Measurements from ENCODE around the gene MAS1.
"Not testable (repeated sequence)": the region's sequence is repeated elsewhere in the genome, so short reads cannot be mapped to it uniquely, and the experiment has no call there.

The MAS1 gene

DNA sequence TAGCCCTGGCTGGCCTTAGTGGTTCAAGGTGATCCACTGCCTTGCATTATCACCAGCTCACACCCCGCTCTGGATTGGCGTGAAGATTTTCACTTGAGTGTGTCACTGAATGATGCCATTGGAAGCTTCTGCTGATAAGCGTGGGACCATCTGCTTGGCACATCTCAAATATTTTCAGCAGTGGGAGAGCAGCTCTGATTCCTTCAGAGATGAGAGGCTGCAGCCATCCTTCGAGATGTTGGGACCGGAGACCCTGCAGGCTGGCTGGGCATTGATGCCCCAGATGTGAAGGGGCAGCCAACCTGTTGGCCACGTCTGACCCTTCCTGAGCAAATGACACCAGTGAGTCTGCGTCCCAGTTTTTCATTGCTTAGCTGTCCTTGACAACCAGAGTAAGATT is at the start of gene MAS1:
Gene MAS1 (plus strand): TSS at position 197 of the 400 bp plus-strand sequence. CDS start 15,968 bp downstream, outside the sequence.
- no peak for DNase-seq (ENCODE audit: low spot score)

DNA sequence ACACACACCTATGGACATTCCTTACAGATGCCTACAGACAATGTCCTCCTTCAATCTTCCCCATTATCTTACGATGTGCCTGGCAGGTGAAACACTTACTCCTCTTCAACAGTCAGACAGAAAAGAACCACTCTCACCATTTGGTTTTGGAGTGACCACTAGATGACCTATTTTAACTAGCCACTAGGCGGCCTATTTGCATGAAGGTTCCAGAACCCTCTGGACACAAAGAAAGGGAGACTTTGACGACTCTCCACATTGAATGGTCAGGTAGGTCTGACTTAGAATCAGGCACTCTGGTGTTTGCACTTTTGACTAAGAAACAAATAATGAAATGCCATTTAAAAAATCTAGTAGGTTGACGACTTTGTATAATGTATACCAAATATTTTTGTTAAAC is 48.8 kb upstream of the MAS1 start:
- peak; percentile 66 for DNase-seq (ENCODE audit: low spot score)

DNA sequence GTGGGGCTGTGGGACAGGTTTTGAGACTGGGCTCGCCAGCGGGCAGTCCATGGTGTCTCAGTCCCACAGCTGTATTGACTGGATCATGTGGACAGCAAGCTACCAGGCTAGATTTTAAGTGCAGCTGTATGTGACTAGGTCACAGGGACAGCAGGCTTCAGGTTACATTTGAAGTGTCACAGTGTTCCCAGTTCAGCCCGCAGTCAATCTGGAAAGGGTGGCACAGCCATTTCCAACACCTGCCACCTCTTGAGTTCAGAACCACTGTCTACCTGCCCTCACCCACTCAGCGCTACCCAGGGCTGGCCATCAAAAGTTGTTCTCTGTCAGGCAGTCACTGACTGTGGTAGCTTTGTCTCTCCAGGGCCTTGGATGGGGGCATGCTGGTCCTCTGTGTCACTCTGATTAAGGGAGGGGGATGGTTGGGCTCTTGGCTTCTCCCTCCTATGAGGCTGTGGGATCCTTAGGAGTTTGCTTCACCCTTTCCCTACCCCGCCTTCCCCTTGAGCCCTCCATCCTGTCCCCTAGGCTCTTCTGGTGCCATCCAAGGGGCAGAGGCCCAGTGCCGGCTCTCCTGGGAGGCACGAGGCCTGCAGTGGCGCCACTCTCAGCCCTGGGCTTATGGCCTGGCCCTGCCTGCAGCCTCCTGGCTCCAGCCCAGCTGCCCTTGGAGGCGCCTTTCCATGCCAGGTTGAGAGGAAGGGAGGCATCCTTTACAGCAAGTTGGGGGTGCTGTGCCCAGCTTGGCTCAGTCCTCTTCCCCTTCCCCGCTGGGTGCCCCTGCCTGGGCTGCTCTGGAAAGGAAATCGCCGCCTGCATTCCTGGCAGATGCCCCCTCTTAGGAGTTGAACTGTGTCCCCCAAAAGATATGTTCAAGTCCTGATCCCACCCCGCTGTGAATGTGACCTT is 45.8 kb upstream of the MAS1 start:
- no peak for DNase-seq (ENCODE audit: low spot score)

DNA sequence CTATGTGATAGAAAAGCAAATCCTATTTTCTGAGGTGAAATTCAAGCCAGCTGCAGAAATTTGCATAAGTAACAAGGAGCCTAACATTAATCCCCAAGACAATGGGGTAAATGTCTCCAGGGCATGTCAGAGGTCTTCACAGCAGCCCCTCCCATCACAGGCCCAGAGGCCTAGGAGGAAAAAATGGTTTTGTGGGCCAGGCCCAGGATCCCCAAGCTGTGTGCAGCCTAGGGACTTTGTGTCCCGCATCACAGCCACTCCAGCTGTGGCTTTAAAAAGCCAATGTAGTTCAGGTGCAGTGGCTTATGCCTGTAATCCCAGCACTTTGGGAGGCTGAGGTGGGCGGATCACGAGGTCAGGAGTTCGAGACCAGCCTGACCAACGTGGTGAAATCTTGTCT is 42.2 kb upstream of the MAS1 start:
- DNase-seq (ENCODE audit: low spot score), result not testable (repeated sequence)

DNA sequence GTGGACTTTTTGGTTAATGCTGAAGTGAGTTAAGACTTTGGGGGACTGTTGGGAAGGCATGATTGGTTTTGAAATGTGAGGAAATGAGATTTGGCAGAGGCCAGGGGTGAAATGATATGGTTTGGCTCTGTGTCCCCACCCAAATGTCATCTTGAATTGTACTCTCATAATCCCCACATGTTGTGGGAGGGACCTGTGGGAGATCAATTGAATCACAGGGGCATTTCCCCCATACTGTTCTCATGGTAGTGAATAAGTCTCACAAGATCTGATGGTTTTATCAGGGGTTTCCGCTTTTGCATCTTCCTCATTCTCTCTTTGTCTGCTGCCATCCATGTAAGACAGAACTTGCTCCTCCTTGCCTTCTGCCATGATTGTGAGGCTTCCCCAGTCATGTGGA is 40.9 kb upstream of the MAS1 start:
- not testable (repeated sequence) for DNase-seq (ENCODE audit: low spot score)

DNA sequence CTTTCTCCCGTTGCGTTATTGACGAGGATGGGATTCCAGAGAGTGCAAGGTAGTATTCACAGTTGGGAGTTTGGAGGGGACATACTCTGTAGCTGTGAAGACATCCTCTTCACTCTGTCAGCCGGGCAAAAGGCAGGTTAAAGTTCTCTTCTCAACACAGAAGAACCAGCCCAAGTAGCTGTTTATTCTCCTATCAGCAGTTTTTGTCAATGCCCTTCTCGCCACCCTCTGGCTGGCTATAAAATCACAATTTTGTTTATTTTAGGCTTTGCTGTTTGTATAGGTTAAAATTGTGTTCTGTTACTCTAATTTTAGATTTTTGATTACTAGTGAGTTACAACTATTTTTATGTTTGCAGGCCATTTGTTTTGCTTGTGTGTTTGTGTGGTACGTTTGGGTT is 37.9 kb upstream of the MAS1 start:
- no peak for DNase-seq (ENCODE audit: low spot score)

DNA sequence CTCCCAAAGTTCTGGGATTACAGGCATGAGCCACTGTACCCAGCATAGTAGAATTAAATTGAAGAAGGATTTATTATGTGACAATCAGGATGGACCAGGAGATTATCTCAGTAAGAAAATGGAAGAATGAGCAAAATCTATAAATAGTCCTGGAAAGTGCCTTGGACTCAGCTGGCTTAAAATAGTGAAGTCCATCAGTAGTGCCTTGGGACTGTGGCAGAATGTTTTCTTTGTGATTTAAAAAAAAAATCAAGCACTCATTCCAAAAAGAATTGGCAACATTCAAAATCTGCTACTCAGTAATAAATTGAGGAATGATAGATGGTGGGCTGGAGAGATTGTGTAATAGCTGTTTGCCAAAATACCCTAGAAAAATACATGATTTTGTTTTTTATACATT is 37.0 kb upstream of the MAS1 start:
- DNase-seq (ENCODE audit: low spot score), result no peak

DNA sequence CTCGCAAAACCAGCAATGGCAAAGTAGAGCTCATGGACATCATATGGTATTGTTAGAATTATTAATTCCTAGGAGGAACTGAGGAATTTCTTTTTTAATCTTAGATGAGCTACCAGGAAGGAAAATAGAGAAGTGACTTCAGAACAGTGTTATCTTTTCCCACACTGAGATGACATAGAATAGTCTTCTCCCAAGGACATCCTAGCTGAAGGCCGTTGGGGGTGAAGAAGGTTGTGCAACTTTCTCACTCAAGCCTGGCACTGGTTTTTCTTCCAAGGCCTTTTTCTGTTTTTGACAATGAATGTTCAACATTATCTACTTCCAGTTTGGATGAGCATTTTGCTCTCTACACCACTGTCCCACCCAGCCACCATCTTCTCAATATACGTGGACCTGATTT is 35.8 kb upstream of the MAS1 start:
- no peak for DNase-seq (ENCODE audit: low spot score)

DNA sequence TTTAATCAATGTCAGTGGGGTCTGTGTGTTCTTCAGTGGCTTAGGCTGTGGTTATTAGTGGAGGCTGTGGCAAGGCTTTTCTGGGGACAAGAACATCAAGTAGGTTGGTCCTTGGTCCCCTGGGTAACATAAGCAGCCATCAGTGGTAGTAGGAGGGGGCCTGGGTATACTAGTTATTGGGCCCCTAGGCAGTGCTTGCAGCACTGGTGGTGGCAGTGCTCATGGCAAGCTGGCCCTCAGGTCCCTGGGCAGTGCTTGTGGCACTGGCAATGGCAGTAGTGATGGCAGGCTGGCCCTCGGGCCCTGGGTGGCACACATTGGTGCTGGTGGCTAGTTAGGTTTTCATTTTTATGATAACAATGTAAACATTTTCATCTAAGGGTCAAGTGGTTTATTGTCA is 32.5 kb upstream of the MAS1 start:
- no peak for DNase-seq (ENCODE audit: low spot score)

DNA sequence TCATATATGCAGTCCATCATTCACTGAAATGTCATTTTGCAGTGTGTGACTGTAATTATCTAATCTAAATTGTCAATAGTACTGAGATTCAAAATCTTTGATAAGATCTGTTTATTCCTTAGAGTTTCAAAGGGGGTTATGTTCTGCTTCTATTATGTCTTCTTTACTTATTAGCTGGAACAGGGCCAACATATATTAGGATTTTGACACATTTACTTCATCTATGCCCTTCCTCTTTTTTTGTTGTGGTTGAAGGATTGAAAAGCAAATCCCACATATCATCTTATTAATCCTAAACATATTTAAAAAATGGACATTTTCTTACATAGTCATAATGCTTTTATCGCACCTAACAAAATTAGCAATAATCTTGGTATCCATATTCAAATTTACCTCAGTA is 30.3 kb upstream of the MAS1 start:
- DNase-seq (ENCODE audit: low spot score), result no peak

DNA sequence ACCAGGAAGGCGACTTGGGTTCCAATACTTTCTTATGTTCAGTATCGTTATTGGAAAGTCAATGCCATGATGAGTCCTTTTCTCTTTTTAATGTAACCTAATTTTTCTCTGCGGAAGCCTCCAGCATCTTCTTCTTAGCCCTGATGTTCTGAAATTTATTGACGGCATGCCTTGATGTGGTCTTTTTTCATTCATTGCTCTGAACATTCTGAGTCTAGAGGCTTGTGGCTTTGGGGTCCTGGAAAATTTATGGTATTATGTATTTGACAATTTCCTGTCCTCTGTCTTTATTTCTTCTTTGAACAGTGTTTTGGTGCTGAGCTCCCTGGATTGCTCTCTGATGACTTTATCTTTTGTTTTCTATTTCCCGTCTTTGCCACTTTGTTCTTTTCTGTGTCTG is 28.7 kb upstream of the MAS1 start:
- DNase-seq (ENCODE audit: low spot score), result no peak

DNA sequence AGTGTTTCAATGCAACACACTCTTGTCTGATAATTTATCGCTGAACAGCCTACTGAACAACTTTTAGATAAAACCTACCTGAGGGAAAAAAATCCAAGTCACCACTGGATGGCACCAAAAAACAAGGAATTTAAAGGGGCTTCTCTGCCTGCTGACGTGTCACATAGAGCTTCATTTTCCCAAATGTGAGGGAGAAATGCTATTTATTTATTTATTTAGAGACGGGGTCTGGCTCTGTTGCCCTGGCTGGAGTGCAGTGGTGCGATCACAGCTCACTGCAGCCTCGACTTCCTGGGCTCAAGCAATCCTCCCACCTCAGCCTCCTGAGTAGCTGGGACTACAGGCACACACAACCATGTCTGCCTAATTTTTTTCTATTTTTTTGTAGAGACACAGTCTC is 27.4 kb upstream of the MAS1 start:
- peak; percentile 80 for DNase-seq (ENCODE audit: low spot score)

DNA sequence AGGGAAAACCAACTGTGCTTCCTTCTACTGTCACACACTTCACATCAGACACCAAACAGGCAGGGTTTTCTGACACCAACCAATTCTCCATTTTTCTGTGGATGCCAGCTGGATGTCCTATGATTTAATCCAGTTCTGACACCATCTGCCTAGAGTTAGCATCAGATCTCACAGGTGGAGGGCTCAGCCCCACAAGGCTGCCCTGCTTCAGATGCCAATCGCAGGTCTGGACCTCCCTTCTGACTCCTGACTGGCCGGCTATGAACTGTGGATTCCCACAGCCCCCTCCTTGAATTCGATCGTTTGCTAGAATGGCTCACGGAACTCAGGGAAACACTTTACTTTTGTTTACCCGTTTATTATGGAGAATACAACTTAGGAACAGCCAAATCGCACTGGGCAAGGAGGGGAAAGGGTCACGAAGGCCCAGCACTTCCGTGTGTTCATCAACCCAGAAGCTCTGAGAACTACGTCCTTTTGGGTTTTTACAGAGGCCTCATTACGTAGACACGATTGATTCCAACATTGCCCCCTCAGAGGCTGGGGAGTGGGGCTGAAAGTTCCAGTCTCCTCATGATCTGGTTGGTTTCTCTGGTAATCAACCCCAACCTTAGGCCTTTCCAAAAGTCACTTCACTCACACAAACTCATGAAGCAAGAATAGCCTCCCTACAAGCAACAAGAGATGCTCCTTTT is 25.4 kb upstream of the MAS1 start:
- no peak for DNase-seq (ENCODE audit: low spot score)

DNA sequence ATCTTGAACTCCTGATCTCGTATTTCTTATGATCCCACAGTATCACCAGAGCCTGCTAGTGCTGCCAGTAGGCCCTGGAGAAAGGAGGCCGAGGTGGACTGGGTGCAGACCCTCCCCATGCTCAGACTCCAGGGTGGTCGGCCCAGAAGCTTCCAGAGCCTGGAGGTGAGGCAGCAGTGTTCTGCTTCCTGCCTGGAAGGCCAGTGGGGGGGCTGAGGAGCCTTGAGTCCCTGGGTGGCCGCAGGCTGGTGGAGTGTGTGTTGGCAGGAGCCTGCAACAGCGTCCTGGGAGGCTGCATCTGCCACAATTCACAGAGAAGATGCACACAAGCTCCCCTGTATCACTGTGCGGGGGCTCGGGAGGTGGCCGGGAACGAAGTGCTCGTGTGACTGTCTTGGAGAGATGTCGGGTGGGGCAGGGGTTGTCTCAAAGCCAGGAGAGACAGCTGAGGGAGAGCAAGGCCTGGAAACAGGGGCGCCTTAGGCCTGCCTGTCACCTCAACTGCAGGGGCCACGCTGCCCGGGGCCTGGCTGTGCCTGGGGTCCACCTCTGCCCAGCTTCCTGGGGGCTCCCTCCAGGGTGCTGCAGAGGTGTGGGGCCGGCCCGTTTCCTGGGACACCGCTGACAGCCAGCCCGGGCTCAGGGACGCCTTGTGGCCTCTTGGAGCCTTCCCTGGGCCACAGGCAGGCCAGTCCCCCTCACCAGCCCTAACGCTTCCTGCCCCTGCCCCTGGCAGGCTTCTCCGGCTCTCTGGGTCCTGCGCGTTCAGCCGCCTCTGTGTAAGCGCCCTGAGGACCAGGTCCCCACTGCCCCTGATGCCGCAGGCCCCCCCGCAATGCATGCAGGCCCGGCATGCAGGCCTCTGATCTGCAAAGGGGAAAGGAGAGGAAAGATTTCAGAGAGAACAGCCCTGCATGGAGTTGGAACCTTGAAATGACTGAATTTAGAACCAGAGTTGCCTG is 24.2 kb upstream of the MAS1 start:
- no peak for DNase-seq (ENCODE audit: low spot score)

DNA sequence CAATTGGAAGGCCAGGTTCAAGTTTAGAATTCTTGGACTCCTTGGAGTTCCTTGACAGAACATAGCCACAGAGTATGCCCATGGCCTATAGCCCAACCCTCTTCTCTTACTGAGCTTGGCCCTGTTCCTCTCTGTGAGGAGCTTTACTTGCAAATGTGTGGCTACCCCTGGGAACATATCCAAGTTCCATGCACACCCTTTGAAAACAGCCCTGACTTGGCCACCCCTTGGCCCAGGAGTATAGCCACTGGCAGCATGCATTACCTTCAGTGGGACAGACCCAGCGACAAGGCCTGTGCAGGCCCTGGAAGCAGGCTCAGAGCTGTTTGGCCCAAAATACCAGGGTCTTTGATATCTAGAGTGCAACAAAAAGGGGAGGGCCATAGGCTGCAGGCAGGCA is 19.5 kb upstream of the MAS1 start:
- no peak for DNase-seq (ENCODE audit: low spot score)

DNA sequence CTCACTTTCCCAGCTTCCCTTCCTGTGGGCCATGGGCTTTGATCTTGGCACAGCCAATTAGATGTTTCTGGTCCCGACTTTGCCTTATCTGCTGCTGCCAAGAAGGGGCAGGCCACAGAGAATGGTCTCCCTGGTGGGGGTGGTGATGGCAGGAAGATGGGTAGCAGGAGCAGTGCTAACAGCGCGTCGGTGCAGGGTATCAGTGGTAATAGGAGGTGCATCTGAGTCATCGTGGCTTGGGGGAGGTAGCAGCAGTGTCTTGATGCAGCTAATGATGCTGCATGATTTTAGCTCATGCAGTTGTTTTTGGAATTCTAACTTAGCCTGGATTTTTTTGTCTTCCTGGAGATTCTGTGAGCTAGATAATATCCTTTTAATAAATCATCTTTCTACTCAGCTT is 18.9 kb upstream of the MAS1 start:
- DNase-seq (ENCODE audit: low spot score), result no peak

DNA sequence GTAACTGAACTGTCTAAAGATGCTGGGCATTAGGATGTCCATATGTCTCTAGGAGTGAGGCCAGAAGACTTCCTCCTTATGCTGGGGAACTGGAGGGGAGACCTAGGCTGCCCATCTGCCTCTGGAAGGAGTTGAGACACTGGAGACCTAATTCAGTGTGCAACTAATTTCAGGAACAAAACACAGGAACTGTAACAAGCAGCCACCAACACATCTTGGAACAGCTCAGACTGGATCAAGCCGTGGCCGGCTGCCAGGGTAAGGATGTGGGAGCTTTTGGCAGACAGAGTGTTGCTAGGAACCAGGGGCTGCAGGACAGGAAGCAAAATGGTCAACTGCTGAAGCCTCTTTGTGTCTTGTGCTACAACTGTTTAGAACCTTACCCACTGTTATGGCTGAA is 16.4 kb upstream of the MAS1 start:
- no peak for DNase-seq (ENCODE audit: low spot score)

DNA sequence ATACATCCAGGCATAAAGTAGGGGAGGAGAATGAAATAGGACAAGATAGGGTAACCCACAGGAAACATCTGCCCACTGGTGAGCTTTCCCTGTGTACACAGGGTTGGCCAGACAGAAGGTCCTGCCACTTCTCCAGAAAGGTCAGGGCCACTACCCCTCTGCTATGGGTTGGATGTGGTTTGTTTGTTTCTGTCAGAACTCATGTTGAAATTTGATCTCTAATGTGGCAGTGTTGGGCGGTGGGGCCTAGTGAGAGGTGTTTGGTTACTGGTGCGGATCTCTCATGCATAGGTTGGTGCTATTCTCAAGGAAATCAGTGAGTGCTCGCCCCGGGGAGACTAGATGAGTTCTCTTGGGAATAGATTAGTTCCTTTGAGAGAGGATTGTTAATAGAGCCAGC is 15.6 kb upstream of the MAS1 start:
- DNase-seq (ENCODE audit: low spot score), result peak; percentile 41

DNA sequence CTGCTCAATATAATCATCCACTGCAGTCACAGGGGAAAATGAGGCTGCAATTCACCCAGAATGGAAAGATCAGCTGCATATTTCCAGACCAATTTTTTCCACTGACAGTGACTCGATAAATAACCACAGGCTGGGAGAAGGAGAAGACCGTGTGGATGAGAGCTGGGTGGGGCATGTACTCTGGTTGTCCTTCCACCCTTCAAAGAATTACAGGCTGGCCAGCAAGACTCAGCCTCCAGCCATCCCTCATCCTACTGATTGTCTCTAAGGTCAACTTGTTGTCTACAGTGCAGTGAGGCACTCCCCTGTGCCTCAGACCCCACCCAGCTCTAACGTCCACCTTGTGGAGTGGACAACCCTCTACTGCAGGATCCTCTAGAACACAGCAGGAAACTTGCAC is 14.5 kb upstream of the MAS1 start:
- no peak for DNase-seq (ENCODE audit: low spot score)

DNA sequence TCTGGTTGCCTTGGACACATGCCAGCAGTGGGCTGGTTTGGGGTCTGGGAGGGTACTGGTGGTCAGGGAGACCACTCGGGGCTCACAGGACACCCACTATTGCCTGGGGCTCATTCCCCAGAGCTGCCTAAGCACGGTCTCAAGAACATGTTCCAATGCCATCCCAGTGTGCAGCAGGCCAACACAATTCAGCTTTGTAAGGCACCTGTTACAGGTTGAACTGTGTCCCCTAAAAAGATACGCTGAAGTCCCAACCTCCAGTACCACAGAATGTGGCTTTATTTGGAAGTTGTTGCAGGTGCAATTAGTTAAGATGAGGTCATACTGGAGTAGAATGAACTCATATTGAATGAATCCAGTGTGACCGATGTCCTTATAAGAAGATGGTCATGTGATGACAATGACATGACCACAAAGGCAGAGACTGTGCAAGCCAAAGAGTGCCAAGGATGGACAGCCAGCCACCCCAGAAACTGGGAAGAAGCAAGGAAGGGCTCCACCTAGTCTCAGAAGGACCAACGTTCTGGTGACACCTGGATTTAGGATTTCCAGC is 13.5 kb upstream of the MAS1 start:
- DNase-seq (ENCODE audit: low spot score), result no peak

DNA sequence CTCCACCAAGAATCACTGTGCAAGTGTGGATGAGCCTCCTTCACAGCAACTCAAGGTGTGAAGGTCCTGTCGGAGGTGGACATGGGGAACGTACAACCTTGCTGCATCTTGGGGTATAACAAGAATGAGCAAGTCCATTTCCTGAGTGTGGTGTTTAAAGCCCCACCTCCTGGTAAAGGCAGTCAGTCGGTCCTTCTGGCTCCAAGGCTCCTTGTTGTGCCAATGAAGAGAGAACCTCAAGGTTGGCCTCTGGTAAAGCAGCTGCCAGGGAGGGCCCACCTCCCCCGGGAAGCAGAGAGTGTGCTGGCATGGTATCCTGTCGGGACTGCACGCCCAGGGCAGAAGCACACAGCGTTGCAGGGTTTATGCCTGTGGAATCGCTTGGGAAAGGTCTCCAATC is 12.4 kb upstream of the MAS1 start:
- DNase-seq (ENCODE audit: low spot score), result no peak

DNA sequence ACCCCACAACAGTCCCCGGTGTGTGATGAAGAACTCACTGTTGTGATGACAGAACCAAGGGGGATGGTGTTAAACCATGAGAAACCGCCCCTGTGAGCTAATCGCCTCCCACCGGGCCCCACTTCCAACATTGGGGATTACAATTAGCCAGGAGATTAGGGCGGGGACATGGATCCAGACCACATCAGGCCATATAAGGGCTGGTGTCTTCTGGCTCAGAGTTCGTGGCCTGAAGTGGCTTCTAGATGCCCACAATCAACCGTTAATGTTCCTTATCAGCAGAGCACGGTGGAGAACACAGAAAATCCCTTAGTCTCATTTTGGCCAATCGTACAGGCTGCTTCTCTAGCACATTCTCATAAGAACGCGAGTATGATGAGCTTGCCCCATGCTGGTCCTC is 10.9 kb upstream of the MAS1 start:
- DNase-seq (ENCODE audit: low spot score), result no peak

Measured in HuH-7 (cell line).